ENCODE measurements around the gene LGALS1. TPM values are rescaled to one million over a fixed set of nuclear protein-coding genes. Genes with fewer than 3 reads are reported as not detected.

LGALS1 gene
- total and polyA plus RNA-seq, 4 donors = 35.6 to 138 (median 91.6) TPM

DNA sequence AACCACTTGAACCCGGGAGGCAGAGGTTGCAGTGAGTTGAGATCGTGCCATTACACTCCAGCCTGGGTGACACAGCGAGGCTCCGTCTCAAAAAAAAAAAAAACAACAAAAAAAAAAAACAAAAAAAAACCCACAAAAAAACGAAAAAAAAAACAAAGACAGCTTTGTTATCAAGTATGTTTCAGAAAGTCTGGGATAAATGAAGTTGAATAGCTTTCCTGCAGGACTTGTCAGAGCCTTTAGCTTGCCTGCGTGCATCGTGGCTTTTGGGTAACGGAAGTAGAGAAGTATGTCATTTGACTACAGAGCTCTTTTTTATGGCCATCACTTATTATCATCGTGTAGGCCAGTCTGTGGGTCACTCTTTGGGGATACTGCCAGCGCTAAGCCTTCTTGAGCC, 36.1 kb downstream of the LGALS1 start:
- no peaks in the 10 kb centered on the region for H3K9me3 ChIP-seq (ENCODE audit: control insufficient read depth in 4 of 4, low read length in 3 of 4)
- H3K36me3 ChIP-seq (ENCODE audit: control insufficient read depth in 4 of 4, insufficient read depth in 3 of 4, low read depth in 1 of 4, low read length in 3 of 4) = peaks cover 0 to 2% (median 0%) of the 10 kb centered on the region in 4 donors
- WGBS = 92% methylated on average over 10 of the region's 10 CpGs
- no peaks in the 10 kb centered on the region for H3K4me1 ChIP-seq (ENCODE audit: control insufficient read depth in 4 of 4, insufficient read depth in 4 of 4, low read length in 3 of 4)
- no peak overlapping the region for H3K9ac ChIP-seq (ENCODE audit: low read depth in 1 of 2, low read length in 2 of 2)
- no peak overlapping the region for H3K4me3 ChIP-seq (ENCODE audit: low read depth in 1 of 3, low read length in 3 of 3)
- H3K27me3 ChIP-seq (ENCODE audit: control insufficient read depth in 4 of 4, insufficient read depth in 4 of 4, low read length in 3 of 4) = no peaks in the 10 kb centered on the region
- TF ChIP-seq, protein P1, sequence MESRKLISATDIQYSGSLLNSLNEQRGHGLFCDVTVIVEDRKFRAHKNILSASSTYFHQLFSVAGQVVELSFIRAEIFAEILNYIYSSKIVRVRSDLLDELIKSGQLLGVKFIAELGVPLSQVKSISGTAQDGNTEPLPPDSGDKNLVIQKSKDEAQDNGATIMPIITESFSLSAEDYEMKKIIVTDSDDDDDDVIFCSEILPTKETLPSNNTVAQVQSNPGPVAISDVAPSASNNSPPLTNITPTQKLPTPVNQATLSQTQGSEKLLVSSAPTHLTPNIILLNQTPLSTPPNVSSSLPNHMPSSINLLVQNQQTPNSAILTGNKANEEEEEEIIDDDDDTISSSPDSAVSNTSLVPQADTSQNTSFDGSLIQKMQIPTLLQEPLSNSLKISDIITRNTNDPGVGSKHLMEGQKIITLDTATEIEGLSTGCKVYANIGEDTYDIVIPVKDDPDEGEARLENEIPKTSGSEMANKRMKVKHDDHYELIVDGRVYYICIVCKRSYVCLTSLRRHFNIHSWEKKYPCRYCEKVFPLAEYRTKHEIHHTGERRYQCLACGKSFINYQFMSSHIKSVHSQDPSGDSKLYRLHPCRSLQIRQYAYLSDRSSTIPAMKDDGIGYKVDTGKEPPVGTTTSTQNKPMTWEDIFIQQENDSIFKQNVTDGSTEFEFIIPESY (IDR thresholded peaks at IDR 0.05) = no peak
- TF ChIP-seq, protein P2, sequence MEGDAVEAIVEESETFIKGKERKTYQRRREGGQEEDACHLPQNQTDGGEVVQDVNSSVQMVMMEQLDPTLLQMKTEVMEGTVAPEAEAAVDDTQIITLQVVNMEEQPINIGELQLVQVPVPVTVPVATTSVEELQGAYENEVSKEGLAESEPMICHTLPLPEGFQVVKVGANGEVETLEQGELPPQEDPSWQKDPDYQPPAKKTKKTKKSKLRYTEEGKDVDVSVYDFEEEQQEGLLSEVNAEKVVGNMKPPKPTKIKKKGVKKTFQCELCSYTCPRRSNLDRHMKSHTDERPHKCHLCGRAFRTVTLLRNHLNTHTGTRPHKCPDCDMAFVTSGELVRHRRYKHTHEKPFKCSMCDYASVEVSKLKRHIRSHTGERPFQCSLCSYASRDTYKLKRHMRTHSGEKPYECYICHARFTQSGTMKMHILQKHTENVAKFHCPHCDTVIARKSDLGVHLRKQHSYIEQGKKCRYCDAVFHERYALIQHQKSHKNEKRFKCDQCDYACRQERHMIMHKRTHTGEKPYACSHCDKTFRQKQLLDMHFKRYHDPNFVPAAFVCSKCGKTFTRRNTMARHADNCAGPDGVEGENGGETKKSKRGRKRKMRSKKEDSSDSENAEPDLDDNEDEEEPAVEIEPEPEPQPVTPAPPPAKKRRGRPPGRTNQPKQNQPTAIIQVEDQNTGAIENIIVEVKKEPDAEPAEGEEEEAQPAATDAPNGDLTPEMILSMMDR (IDR thresholded peaks at IDR 0.05; ENCODE audit: low read depth, low read length, missing input control) = no peak
- TF ChIP-seq JUND (IDR thresholded peaks at IDR 0.05) (no peak), NR2F2 (IDR thresholded peaks at IDR 0.05) (no peak), RXRA (IDR thresholded peaks at IDR 0.05) (no peak), YY1 (IDR thresholded peaks at IDR 0.05) (no peak), GABPA (IDR thresholded peaks at IDR 0.05 in 1 of 2, conservative IDR thresholded peaks at IDR 0.05 in 1 of 2) (no peak), EGR1 (IDR thresholded peaks at IDR 0.05; ENCODE audit: low read depth in 2 of 2) (no peak), RAD21 (IDR thresholded peaks at IDR 0.05) (no peak), FOXA2 (IDR thresholded peaks at IDR 0.05) (no peak), SP1 (IDR thresholded peaks at IDR 0.05) (no peak), FOXA1 (IDR thresholded peaks at IDR 0.05) (no peak), HNF4G (IDR thresholded peaks at IDR 0.05) (no peak), HNF4A (conservative IDR thresholded peaks at IDR 0.05) (no peak), TAF1 (conservative IDR thresholded peaks at IDR 0.05) (no peak)
- TF ChIP-seq, protein P3, sequence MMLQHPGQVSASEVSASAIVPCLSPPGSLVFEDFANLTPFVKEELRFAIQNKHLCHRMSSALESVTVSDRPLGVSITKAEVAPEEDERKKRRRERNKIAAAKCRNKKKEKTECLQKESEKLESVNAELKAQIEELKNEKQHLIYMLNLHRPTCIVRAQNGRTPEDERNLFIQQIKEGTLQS (IDR thresholded peaks at IDR 0.05) = no peak
- TF ChIP-seq, protein P4, sequence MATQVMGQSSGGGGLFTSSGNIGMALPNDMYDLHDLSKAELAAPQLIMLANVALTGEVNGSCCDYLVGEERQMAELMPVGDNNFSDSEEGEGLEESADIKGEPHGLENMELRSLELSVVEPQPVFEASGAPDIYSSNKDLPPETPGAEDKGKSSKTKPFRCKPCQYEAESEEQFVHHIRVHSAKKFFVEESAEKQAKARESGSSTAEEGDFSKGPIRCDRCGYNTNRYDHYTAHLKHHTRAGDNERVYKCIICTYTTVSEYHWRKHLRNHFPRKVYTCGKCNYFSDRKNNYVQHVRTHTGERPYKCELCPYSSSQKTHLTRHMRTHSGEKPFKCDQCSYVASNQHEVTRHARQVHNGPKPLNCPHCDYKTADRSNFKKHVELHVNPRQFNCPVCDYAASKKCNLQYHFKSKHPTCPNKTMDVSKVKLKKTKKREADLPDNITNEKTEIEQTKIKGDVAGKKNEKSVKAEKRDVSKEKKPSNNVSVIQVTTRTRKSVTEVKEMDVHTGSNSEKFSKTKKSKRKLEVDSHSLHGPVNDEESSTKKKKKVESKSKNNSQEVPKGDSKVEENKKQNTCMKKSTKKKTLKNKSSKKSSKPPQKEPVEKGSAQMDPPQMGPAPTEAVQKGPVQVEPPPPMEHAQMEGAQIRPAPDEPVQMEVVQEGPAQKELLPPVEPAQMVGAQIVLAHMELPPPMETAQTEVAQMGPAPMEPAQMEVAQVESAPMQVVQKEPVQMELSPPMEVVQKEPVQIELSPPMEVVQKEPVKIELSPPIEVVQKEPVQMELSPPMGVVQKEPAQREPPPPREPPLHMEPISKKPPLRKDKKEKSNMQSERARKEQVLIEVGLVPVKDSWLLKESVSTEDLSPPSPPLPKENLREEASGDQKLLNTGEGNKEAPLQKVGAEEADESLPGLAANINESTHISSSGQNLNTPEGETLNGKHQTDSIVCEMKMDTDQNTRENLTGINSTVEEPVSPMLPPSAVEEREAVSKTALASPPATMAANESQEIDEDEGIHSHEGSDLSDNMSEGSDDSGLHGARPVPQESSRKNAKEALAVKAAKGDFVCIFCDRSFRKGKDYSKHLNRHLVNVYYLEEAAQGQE (IDR thresholded peaks at IDR 0.05) = no peak
- TF ChIP-seq, protein P5, sequence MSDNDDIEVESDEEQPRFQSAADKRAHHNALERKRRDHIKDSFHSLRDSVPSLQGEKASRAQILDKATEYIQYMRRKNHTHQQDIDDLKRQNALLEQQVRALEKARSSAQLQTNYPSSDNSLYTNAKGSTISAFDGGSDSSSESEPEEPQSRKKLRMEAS (IDR thresholded peaks at IDR 0.05) = no peak
- no peak for DNase-seq (ENCODE audit: low spot score)
- H3K27ac ChIP-seq (ENCODE audit: low read depth in 1 of 2, low read length in 2 of 2) = no peak overlapping the region
